MM.1S (cell line): ENCODE results near the gene GRN.
"Not testable (repeated sequence)": the region's sequence is repeated elsewhere in the genome, so short reads cannot be mapped to it uniquely, and the experiment has no call there.

Experiments used
- DNase-seq: peaks from one replicate; pipeline ENCODE4 v3.0.0-alpha.2; 2015
- H2AFZ ChIP-seq: fragments of 300-600 bp; sonication (generic); 2 replicates; pipeline ENCODE4 v1.6.0; 2016; ENCODE audit warnings: antibody characterized with exemption, low read length
- H3F3A ChIP-seq: fragments of 300-600 bp; sonication (generic); 2 replicates; pipeline ENCODE4 v1.6.1; 2016; ENCODE audit warnings: mild to moderate bottlenecking, antibody characterized with exemption, low read length, moderate library complexity, mixed read lengths; ENCODE audit not compliant: insufficient read depth
- H3K27ac ChIP-seq: fragments of 300-600 bp; sonication (generic); 2 replicates; pipeline ENCODE4 v1.5.1; 2016; ENCODE audit warnings: mild to moderate bottlenecking, low read length
- H3K27me3 ChIP-seq: fragments of 300-600 bp; sonication (generic); replicated peaks from 2 replicates; pipeline ENCODE4 v1.6.0; 2016; ENCODE audit warnings: low read length; ENCODE audit not compliant: insufficient read depth
- H3K36me3 ChIP-seq: fragments of 300-600 bp; sonication (generic); replicated peaks from 2 replicates; pipeline ENCODE4 v1.6.1; 2016; ENCODE audit warnings: mild to moderate bottlenecking, low read length, mixed read lengths; ENCODE audit not compliant: insufficient read depth
- H3K4me1 ChIP-seq: fragments of 300-600 bp; sonication (generic); 2 replicates; pipeline ENCODE4 v1.6.1; 2016; ENCODE audit warnings: low read length, mixed read lengths
- H3K4me2 ChIP-seq: fragments of 300-600 bp; sonication (generic); 2 replicates; pipeline ENCODE4 v1.6.0; 2016; ENCODE audit warnings: low read depth, low read length
- H3K4me3 ChIP-seq: fragments of 300-600 bp; sonication (generic); 2 replicates; pipeline ENCODE4 v1.5.1; 2016; ENCODE audit warnings: low read length, mixed read lengths
- H3K79me2 ChIP-seq: fragments of 300-600 bp; sonication (generic); 2 replicates; pipeline ENCODE4 v1.6.1; 2016; ENCODE audit warnings: mixed run types, low read length, mixed read lengths
- H3K9ac ChIP-seq: fragments of 300-600 bp; sonication (generic); 2 replicates; pipeline ENCODE4 v1.6.1; 2016; ENCODE audit warnings: low read length, mixed read lengths
- H3K9me2 ChIP-seq: fragments of 300-600 bp; sonication (generic); replicated peaks from 2 replicates; pipeline ENCODE4 v1.6.1; 2016; ENCODE audit warnings: mild to moderate bottlenecking, low read length, mixed read lengths; ENCODE audit not compliant: insufficient read depth
- H3K9me3 ChIP-seq: fragments of 300-600 bp; sonication (generic); replicated peaks from 2 replicates; pipeline ENCODE4 v1.6.1; 2016; ENCODE audit warnings: mild to moderate bottlenecking, low read length, mixed read lengths; ENCODE audit not compliant: insufficient read depth
- H4K20me1 ChIP-seq: fragments of 300-600 bp; sonication (generic); 2 replicates; pipeline ENCODE4 v1.6.1; 2016; ENCODE audit warnings: mild to moderate bottlenecking, low read length, moderate library complexity, mixed read lengths; ENCODE audit not compliant: insufficient read depth
- EZH2 ChIP-seq: fragments of 300-600 bp; sonication (generic); optimal IDR thresholded peaks from 2 replicates; pipeline ENCODE3; 2017; ENCODE audit warnings: low read depth, mild to moderate bottlenecking, antibody characterized with exemption, low read length, mixed read lengths
- EZH2phosphoT487 ChIP-seq: fragments of 300-600 bp; sonication (generic); IDR thresholded peaks from 2 replicates; pipeline ENCODE4 v1.6.1; 2018; ENCODE audit warnings: antibody characterized with exemption, low read length
- TF ChIP-seq, protein P1 (sequence below): fragments of 300-600 bp; sonication (generic); IDR thresholded peaks from 2 replicates; pipeline ENCODE4 v1.5.1; 2016; ENCODE audit warnings: antibody characterized with exemption, low read length, mixed read lengths

GRN gene

DNA sequence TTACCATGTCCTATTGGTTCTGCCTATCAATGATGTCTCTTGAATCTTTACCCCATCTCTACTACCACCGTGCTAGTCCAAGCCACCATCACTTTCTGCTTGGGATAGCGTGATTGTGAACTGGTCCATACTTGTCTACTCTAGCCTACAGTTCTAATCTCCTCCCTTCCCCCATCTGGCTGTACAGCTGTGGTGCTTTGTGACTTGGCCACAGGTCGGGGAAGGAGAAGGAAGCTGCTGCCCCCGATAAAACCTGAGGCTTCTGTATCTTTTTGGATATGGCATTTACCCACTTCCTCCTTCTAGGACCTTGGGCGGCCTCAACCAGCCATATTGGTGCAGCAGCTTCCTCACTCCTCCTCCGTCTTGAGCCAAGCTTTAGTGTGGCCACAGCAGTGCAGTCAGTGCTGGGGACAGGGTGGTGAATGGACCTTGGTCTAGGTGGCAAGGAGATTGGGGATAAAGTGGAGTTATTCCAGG lies 44.7 kb downstream of the GRN start:
- no peaks in the 10 kb centered on the region; the same call in 1 of the 2 replicates for H3K27me3 ChIP-seq
- H3K4me3 ChIP-seq = no peak overlapping the region
- H3F3A ChIP-seq = no peaks in the 10 kb centered on the region
- no peaks in the 10 kb centered on the region for H3K36me3 ChIP-seq
- H3K9me2 ChIP-seq = no peaks in the 10 kb centered on the region
- TF ChIP-seq, protein P1, sequence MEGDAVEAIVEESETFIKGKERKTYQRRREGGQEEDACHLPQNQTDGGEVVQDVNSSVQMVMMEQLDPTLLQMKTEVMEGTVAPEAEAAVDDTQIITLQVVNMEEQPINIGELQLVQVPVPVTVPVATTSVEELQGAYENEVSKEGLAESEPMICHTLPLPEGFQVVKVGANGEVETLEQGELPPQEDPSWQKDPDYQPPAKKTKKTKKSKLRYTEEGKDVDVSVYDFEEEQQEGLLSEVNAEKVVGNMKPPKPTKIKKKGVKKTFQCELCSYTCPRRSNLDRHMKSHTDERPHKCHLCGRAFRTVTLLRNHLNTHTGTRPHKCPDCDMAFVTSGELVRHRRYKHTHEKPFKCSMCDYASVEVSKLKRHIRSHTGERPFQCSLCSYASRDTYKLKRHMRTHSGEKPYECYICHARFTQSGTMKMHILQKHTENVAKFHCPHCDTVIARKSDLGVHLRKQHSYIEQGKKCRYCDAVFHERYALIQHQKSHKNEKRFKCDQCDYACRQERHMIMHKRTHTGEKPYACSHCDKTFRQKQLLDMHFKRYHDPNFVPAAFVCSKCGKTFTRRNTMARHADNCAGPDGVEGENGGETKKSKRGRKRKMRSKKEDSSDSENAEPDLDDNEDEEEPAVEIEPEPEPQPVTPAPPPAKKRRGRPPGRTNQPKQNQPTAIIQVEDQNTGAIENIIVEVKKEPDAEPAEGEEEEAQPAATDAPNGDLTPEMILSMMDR = no peak
- TF ChIP-seq EZH2 = no peak
- TF ChIP-seq EZH2phosphoT487 = no peak
- no peak overlapping the region for H2AFZ ChIP-seq
- H4K20me1 ChIP-seq = no peaks in the 10 kb centered on the region
- H3K4me2 ChIP-seq = no peak overlapping the region
- no peaks in the 10 kb centered on the region for H3K9me3 ChIP-seq
- H3K4me1 ChIP-seq = no peaks in the 10 kb centered on the region
- DNase-seq = no peak
- no peaks in the 10 kb centered on the region for H3K79me2 ChIP-seq
- no peak overlapping the region for H3K9ac ChIP-seq
- no peak overlapping the region for H3K27ac ChIP-seq

DNA sequence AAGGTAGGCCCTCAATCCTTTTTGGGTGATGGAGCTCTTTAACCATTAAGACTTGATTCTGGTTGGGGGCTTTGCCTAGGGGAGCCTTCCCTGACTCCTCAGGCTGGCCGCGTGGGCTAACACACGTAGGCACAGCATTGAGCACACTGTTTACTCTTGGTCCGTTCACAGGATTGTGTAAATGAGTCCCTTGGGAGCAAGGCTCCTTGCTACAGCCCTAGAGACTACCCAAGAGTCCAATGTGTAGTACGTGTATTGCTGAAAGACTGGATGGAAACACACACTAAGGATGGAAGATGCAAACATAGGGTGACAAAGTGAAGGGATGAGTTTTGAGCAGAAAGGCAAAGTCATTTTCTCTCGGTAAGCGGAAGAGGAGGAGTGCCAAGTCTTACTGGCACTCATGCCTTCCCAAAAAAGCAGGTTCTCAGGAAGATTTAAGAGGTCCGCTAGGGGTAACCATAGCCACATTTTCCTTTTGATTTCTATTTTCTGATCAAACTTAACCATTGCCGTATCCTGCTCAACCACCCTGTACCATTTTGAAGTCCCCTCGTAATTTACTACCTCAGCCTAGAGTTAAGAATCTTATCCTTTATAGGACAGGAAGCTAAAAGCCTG lies 45.3 kb downstream of the GRN start:
- no peaks in the 10 kb centered on the region; the same call in 1 of the 2 replicates for H3K27me3 ChIP-seq
- no peak for TF ChIP-seq EZH2phosphoT487
- TF ChIP-seq, protein P1 = no peak
- no peak for TF ChIP-seq EZH2
- no peaks in the 10 kb centered on the region for H3K9me2 ChIP-seq
- no peaks in the 10 kb centered on the region for H3F3A ChIP-seq
- H3K9ac ChIP-seq = no peak overlapping the region
- H3K4me2 ChIP-seq = no peak overlapping the region
- no peak overlapping the region for H2AFZ ChIP-seq
- no peaks in the 10 kb centered on the region for H4K20me1 ChIP-seq
- H3K9me3 ChIP-seq = no peaks in the 10 kb centered on the region
- DNase-seq = no peak
- H3K36me3 ChIP-seq = no peaks in the 10 kb centered on the region
- H3K79me2 ChIP-seq = no peaks in the 10 kb centered on the region
- H3K4me1 ChIP-seq = no peaks in the 10 kb centered on the region
- H3K27ac ChIP-seq = no peak overlapping the region
- no peak overlapping the region for H3K4me3 ChIP-seq

DNA sequence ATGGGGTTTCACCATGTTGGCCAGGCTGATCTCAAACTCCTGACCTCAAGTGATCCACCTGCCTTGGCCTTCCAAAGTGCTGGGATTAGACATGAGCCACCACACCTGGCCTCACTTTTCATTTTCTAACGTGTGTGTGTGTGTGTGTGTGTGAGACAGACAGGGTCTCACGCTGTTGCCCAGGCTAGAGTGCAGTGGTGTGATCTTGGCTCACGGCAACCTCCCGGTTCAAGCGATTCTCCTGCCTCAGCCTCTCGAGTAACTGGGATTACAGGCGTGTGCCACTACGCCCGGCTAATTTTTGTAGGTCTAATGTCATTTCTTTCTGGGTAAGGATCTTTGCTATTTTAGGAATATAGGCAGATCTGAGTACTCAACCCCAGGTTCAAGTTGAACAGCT lies 49.0 kb downstream of the GRN start:
- not testable (repeated sequence) for H3K36me3 ChIP-seq, H3K27ac ChIP-seq, H4K20me1 ChIP-seq, DNase-seq, H3K9me2 ChIP-seq, H2AFZ ChIP-seq, H3K9ac ChIP-seq, H3K4me1 ChIP-seq, H3K4me2 ChIP-seq, H3K79me2 ChIP-seq, H3K4me3 ChIP-seq, H3F3A ChIP-seq, H3K27me3 ChIP-seq, H3K9me3 ChIP-seq

DNA sequence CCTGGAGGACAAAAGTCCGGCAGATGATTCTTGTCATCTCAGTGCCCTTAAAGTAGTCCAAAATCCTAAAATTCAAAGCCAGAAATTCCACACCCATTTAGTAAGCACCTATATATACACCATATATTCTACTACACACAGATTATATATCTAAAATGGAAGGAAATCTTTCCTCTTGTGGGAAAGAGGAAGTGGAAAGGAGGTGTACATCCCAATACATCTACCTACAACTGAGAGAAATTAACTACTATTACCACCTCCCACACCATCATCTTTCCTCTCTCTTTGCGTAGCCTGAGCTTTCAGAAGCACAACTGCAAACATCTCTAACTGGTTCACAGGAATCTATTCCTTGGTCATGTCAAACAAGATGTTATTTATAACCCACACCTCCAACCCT lies 49.7 kb downstream of the GRN start:
- no peak overlapping the region for H3K4me3 ChIP-seq

More for the DNA sequence above, 49.7 kb downstream of the GRN start:
- no peaks in the 10 kb centered on the region for H3F3A ChIP-seq
- H3K27ac ChIP-seq = no peak overlapping the region
- H3K36me3 ChIP-seq = peaks cover 4% of the 10 kb centered on the region; the same call in 1 of the 2 replicates
- H3K79me2 ChIP-seq = no peaks in the 10 kb centered on the region
- no peaks in the 10 kb centered on the region for H3K9me2 ChIP-seq
- no peaks in the 10 kb centered on the region for H4K20me1 ChIP-seq
- no peaks in the 10 kb centered on the region for H3K4me1 ChIP-seq
- no peak for TF ChIP-seq EZH2
- TF ChIP-seq, protein P1 = no peak
- no peak for TF ChIP-seq EZH2phosphoT487
- H3K9ac ChIP-seq = no peak overlapping the region
- no peak for DNase-seq
- no peaks in the 10 kb centered on the region for H3K9me3 ChIP-seq
- no peak overlapping the region for H3K4me2 ChIP-seq
- no peaks in the 10 kb centered on the region for H3K27me3 ChIP-seq
- H2AFZ ChIP-seq = no peak overlapping the region
